K562 (cell line): ENCODE results near the gene ZER1. TPM values are rescaled to one million over a fixed set of nuclear protein-coding genes. Genes with fewer than 3 reads are reported as not detected.

Experiments used
- ATAC-seq: fragments of 200-7000 bp; cut with Tn5 transposase; 3 replicates; pipeline ENCODE4 v1.9.1; 2020; ENCODE audit warnings: moderate library complexity
- BruUV-seq: library from RNA; stranded (reverse); fragments of 400-500 nt; replicated peaks from 2 replicates; lab custom pipeline; 2021; lab: Mats Ljungman, UMichigan
- CTCF ChIA-PET: fragments of 300-600 bp; formaldehyde crosslinking; extraction: SDS; loops from one replicate; lab custom pipeline; 2021; ENCODE audit warnings: low intra/inter-chr PET ratio; lab: Yijun Ruan, JAX
- POLR2A ChIA-PET: fragments of 300-600, 350-650 bp; sonication (Branson Sonifier 250); formaldehyde crosslinking; extraction: SDS; loops from one replicate; lab custom pipeline; 2021; ENCODE audit warnings: antibody characterized with exemption, inconsistent platforms; lab: Yijun Ruan, JAX
- DNase-seq, 4 experiments: peaks; one replicate each; pipeline versions ENCODE4 v3.0.0 to v3.0.0-alpha.2; 2011 to 2018; ENCODE audit warnings: low spot score in 3 of 4, mixed read lengths in 3 of 4; ENCODE audit errors: extremely low read depth in 1 of 4
- FAIRE-seq: peaks from 2 replicates; lab custom pipeline; 2011; peaks lifted over from hg19 to GRCh38; lab: Jason Lieb, UNC
- H2AFZ ChIP-seq: 2 replicates; pipeline ENCODE4 v1.6.0; 2011; ENCODE audit warnings: low read depth, low read length, control low read depth, inconsistent platforms
- H3K27ac ChIP-seq: fragments of 200-600 bp; 3 replicates; pipeline ENCODE4 v1.8.0; 2011; ENCODE audit warnings: low read depth, mild to moderate bottlenecking, control low read depth, inconsistent platforms, low read length, moderate library complexity, mixed read lengths; ENCODE audit errors: extremely low read depth
- H3K27me3 ChIP-seq, 2 experiments: fragments of 300-600 bp in 1 of 2; 2 replicates in 1 of 2; 3 replicates in 1 of 2; pipeline versions ENCODE4 v1.6.0 to v1.8.0; 2011; ENCODE audit warnings: inconsistent platforms in 2 of 2, low read length in 2 of 2, mild to moderate bottlenecking in 1 of 2, mixed read lengths in 1 of 2, moderate library complexity in 1 of 2; ENCODE audit not compliant: control insufficient read depth in 2 of 2, insufficient read depth in 2 of 2
- H3K36me3 ChIP-seq: fragments of 300-600 bp; 3 replicates; pipeline ENCODE4 v1.8.0; 2011; ENCODE audit warnings: mild to moderate bottlenecking, low read length, inconsistent platforms; ENCODE audit not compliant: control insufficient read depth, insufficient read depth
- H3K4me1 ChIP-seq, 2 experiments: fragments of 200-600 bp in 1 of 2; replicated peaks in 1 of 2; 2 replicates in 1 of 2; 3 replicates in 1 of 2; pipeline versions ENCODE4 v1.5.1 to v1.8.0; 2011; ENCODE audit warnings: inconsistent platforms in 2 of 2, low read length in 2 of 2, mild to moderate bottlenecking in 1 of 2, mixed read lengths in 1 of 2, moderate library complexity in 1 of 2; ENCODE audit not compliant: control insufficient read depth in 2 of 2, insufficient read depth in 2 of 2
- H3K4me2 ChIP-seq: 2 replicates; pipeline ENCODE4 v1.6.1; 2011; ENCODE audit warnings: low read length, control low read depth, inconsistent platforms, mixed read lengths; ENCODE audit not compliant: insufficient read depth
- H3K4me3 ChIP-seq: fragments of 200-600 bp; sonication (generic), shearing (Covaris generic); 2 replicates; pipeline ENCODE4 v1.5.1; 2016; ENCODE audit warnings: control low read depth, inconsistent platforms
- H3K79me2 ChIP-seq: fragments of 200-600 bp; 3 replicates; pipeline ENCODE4 v1.8.0; 2011; ENCODE audit warnings: low read length, inconsistent platforms; ENCODE audit not compliant: control insufficient read depth, insufficient read depth
- H3K9ac ChIP-seq, 2 experiments: 2 replicates each; pipeline versions ENCODE4 v1.6.0 to v1.6.1; 2011; ENCODE audit warnings: low read depth in 2 of 2, low read length in 2 of 2, control low read depth in 1 of 2, inconsistent platforms in 1 of 2, mild to moderate bottlenecking in 1 of 2, mixed read lengths in 1 of 2; ENCODE audit not compliant: insufficient read depth in 1 of 2
- H3K9me1 ChIP-seq: one replicate; pipeline ENCODE4 v1.6.0; 2011; ENCODE audit warnings: inconsistent platforms, mild to moderate bottlenecking, low read length, moderate library complexity; ENCODE audit not compliant: control insufficient read depth, insufficient read depth
- H3K9me3 ChIP-seq: replicated peaks from 2 replicates; pipeline ENCODE4 v1.5.1; 2011; ENCODE audit warnings: low read depth, low read length, inconsistent platforms; ENCODE audit not compliant: control insufficient read depth, insufficient read depth
- H4K20me1 ChIP-seq: replicated peaks from 2 replicates; pipeline ENCODE4 v1.6.1; 2011; ENCODE audit warnings: low read length, inconsistent platforms, mixed read lengths; ENCODE audit not compliant: control insufficient read depth, insufficient read depth
- POLR2B ChIP-seq: fragments of 450-650 bp; IDR thresholded peaks from 2 replicates; pipeline ENCODE4 v1.6.1; 2018; ENCODE audit warnings: low read depth; ENCODE audit not compliant: partially characterized antibody
- POLR2G ChIP-seq: fragments of 200-400 bp; formaldehyde crosslinking; IDR thresholded peaks from 2 replicates; pipeline ENCODE4 v1.6.1; 2017; ENCODE audit warnings: low read depth, mild to moderate bottlenecking, antibody characterized with exemption, low read length, moderate library complexity
- RB1 ChIP-seq: fragments of 450-650 bp; IDR thresholded peaks from 2 replicates; pipeline ENCODE4 v1.6.1; 2017; ENCODE audit warnings: low read depth, mild to moderate bottlenecking
- SMAD1 ChIP-seq: fragments of 150-350 bp; IDR thresholded peaks from 2 replicates; pipeline ENCODE4 v1.6.1; 2014; ENCODE audit warnings: low read length, low read depth; ENCODE audit not compliant: partially characterized antibody
- WGBS: fragments of 100-300 bp; shearing (Covaris generic); methylation state at CpG from one replicate; pipeline ENCODE4 v1.1.6; 2016; ENCODE audit warnings: low coverage, mixed read lengths; ENCODE audit not compliant: insufficient coverage; ENCODE audit errors: missing lambda C conversion rate; 5-methylcytosine and 5-hydroxymethylcytosine counted together
- in situ Hi-C: fragments of 300-500 bp; cut with MboI; formaldehyde crosslinking; loops from 4 replicates; pipeline ENCODE4 v1.15.0; 2018; ENCODE audit warnings: inconsistent platforms, mixed read lengths
- intact Hi-C: fragments of 100-400 bp; cut with micrococcal nuclease; formaldehyde crosslinking; loops from 2 replicates; pipeline ENCODE4 v1.14.2; 2022
- polyA plus RNA-seq, 8 experiments: library from polyadenylated mRNA; depleted of rRNA in 4 of 8; stranded (reverse) in 5 of 8; unstranded in 3 of 8; fragments of >200 nt; fragmentation: Nextera tagmentation in 2 of 8; fragmentation: Illumina TruSeq in 1 of 8; extraction: Ambion mirVana in 2 of 8; extraction: Trizol in 1 of 8; gene quantifications; 2 replicates each; pipeline versions ENCODE4 v1.2.1 to v1.2.3, GENCODE V29; 2011 to 2014; ENCODE audit warnings: inconsistent platforms in 1 of 8, missing spikeins in 1 of 8
- total RNA-seq, 7 experiments: library from RNA; depleted of rRNA in 6 of 7; stranded (reverse); fragments of >200 nt in 6 of 7; fragmentation: Illumina TruSeq in 2 of 7; extraction: Trizol in 2 of 7; gene quantifications; 2 replicates each; pipeline versions ENCODE4 v1.2.1 to v1.2.3, GENCODE V29; 2011 to 2021; ENCODE audit warnings: low replicate concordance in 1 of 7
- TF ChIP-seq, protein P1 (sequence below): sonication (generic); formaldehyde crosslinking; IDR thresholded peaks from 2 replicates; pipeline ENCODE4 v1.8.1; 2023; ENCODE audit warnings: mild to moderate bottlenecking, missing genetic modification reagents
- TF ChIP-seq, protein P2 (sequence below), 2 experiments: IDR thresholded peaks; 2 replicates each; pipeline ENCODE4 v1.6.1; 2011; ENCODE audit warnings: borderline replicate concordance in 1 of 2, control low read depth in 1 of 2, low read depth in 1 of 2, low read length in 1 of 2, mild to moderate bottlenecking in 1 of 2, mixed read lengths in 1 of 2, moderate library complexity in 1 of 2; ENCODE audit not compliant: insufficient read depth in 1 of 2, insufficient read length in 1 of 2, poor library complexity in 1 of 2, severe bottlenecking in 1 of 2; ENCODE audit errors: extremely low read depth in 1 of 2
- TF ChIP-seq, protein P3 (sequence below): fragments of 200-800 bp; sonication (Bioruptor generic); IDR thresholded peaks from 2 replicates; pipeline ENCODE4 v1.6.1; 2016; ENCODE audit warnings: missing genetic modification characterization, missing compliant biosample characterization

ZER1 gene
- total and polyA plus RNA-seq, 9 of the 15 experiments (the other 6 are each of a cell fraction or from before 2014, with no cell fraction given): 0.07 to 10.7 (median 6.2) TPM

- H3K4me1 ChIP-seq: peaks cover 4 to 61% of the 10 kb centered on the region in 2 experiments; a peak in 3 of 5 replicates
- H3K9me1 ChIP-seq: no peaks in the 10 kb centered on the region
- FAIRE-seq: no peak
- no peak for DNase-seq
- peaks cover 14% of the 10 kb centered on the region for H4K20me1 ChIP-seq
- CTCF ChIA-PET: interaction anchor here (0.6 kb wide), 1 partner anchor 42 kb away, joined by 3 read pairs; no protein-coding TSS in a partner anchor
- H3K79me2 ChIP-seq: peaks cover 20% of the 10 kb centered on the region
- in situ Hi-C loops (no loop called here), intact Hi-C loops (no loop called here)
- H3K9me3 ChIP-seq: no peaks in the 10 kb centered on the region
- H3K27ac ChIP-seq: no peak overlapping the region
- ATAC-seq: no peak
- peaks cover 61% of the 10 kb centered on the region for H3K36me3 ChIP-seq
- WGBS: 75% methylated on average over 24 of the region's 24 CpGs
- POLR2A ChIA-PET: interaction anchor here (1.0 to 3.9 kb wide), 6 partner anchors 9 to 62 kb away, joined by 3 to 48 read pairs (median 4); partner anchors contain the start of gene SPOUT1
- no peak overlapping the region for H3K4me3 ChIP-seq
- no peak overlapping the region for H2AFZ ChIP-seq
- BruUV-seq: no TSS peak
- H3K9ac ChIP-seq: peak overlapping the region in 1 of 2 experiments; percentile 99; a peak in 2 of 4 replicates
- no peaks in the 10 kb centered on the region for H3K27me3 ChIP-seq
- no peak overlapping the region for H3K4me2 ChIP-seq
- TF ChIP-seq, protein P1, sequence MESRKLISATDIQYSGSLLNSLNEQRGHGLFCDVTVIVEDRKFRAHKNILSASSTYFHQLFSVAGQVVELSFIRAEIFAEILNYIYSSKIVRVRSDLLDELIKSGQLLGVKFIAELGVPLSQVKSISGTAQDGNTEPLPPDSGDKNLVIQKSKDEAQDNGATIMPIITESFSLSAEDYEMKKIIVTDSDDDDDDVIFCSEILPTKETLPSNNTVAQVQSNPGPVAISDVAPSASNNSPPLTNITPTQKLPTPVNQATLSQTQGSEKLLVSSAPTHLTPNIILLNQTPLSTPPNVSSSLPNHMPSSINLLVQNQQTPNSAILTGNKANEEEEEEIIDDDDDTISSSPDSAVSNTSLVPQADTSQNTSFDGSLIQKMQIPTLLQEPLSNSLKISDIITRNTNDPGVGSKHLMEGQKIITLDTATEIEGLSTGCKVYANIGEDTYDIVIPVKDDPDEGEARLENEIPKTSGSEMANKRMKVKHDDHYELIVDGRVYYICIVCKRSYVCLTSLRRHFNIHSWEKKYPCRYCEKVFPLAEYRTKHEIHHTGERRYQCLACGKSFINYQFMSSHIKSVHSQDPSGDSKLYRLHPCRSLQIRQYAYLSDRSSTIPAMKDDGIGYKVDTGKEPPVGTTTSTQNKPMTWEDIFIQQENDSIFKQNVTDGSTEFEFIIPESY (CRISPR knock-in tag): 0 out of 2 replicates have a peak, but pooled peaks have one; percentile 21
- TF ChIP-seq POLR2G: peak; percentile 79
- TF ChIP-seq, protein P2, sequence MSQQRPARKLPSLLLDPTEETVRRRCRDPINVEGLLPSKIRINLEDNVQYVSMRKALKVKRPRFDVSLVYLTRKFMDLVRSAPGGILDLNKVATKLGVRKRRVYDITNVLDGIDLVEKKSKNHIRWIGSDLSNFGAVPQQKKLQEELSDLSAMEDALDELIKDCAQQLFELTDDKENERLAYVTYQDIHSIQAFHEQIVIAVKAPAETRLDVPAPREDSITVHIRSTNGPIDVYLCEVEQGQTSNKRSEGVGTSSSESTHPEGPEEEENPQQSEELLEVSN (IDR thresholded peaks at IDR 0.05; ENCODE audit: borderline replicate concordance in 1 of 2, extremely low read depth in 1 of 2, insufficient read depth in 1 of 2, insufficient read length in 1 of 2, low read depth in 1 of 2, low read length in 1 of 2, poor library complexity in 1 of 2, severe bottlenecking in 1 of 2): peak in 1 of 2 experiments; percentile 13
- TF ChIP-seq SMAD1: no peak
- peak; percentile 14 for TF ChIP-seq POLR2B
- no peak for TF ChIP-seq RB1
- TF ChIP-seq, protein P3, sequence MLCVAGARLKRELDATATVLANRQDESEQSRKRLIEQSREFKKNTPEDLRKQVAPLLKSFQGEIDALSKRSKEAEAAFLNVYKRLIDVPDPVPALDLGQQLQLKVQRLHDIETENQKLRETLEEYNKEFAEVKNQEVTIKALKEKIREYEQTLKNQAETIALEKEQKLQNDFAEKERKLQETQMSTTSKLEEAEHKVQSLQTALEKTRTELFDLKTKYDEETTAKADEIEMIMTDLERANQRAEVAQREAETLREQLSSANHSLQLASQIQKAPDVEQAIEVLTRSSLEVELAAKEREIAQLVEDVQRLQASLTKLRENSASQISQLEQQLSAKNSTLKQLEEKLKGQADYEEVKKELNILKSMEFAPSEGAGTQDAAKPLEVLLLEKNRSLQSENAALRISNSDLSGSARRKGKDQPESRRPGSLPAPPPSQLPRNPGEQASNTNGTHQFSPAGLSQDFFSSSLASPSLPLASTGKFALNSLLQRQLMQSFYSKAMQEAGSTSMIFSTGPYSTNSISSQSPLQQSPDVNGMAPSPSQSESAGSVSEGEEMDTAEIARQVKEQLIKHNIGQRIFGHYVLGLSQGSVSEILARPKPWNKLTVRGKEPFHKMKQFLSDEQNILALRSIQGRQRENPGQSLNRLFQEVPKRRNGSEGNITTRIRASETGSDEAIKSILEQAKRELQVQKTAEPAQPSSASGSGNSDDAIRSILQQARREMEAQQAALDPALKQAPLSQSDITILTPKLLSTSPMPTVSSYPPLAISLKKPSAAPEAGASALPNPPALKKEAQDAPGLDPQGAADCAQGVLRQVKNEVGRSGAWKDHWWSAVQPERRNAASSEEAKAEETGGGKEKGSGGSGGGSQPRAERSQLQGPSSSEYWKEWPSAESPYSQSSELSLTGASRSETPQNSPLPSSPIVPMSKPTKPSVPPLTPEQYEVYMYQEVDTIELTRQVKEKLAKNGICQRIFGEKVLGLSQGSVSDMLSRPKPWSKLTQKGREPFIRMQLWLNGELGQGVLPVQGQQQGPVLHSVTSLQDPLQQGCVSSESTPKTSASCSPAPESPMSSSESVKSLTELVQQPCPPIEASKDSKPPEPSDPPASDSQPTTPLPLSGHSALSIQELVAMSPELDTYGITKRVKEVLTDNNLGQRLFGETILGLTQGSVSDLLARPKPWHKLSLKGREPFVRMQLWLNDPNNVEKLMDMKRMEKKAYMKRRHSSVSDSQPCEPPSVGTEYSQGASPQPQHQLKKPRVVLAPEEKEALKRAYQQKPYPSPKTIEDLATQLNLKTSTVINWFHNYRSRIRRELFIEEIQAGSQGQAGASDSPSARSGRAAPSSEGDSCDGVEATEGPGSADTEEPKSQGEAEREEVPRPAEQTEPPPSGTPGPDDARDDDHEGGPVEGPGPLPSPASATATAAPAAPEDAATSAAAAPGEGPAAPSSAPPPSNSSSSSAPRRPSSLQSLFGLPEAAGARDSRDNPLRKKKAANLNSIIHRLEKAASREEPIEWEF (CRISPR knock-in tag): no peak
Measured at GRCh38 chr9:128820665-128821583, 49.2 kb upstream of the ZER1 start.
